ENCODE measurements around the gene GDF15.

DNA sequence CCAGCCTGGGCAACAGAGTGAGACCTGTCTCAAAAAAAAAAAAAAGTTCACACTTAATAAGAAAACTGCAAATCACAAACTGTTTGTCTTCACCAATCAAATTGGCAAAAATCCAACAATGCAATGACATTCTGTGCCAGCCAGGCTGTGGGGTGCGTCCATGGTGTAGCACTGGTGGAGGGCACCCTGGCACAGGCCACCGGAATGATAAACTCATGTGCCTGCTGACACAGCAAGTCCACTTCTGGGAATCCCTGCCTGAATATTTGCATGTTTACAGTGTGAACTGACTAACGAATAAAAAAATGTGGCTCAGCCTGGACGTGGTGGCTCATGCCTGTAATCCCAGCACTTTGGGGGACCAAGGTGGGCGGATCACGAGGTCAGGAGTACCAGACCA lies 13.1 kb downstream of the GDF15 start:
- TF ChIP-seq CTCF (conservative IDR thresholded peaks at IDR 0.05; ENCODE audit: low read length) = no peak
- no peak for TF ChIP-seq EZH2phosphoT487 (IDR thresholded peaks at IDR 0.05; ENCODE audit: borderline replicate concordance)

All from Loucy (cell line).